GM23248 (cell line): ENCODE results near the gene GATA5. TPM values are rescaled to one million over a fixed set of nuclear protein-coding genes. Genes with fewer than 3 reads are reported as not detected.

ENCODE experiments used
- DNase-seq: peaks from one replicate; pipeline ENCODE4 v3.0.0-alpha.2; 2015
- H2AFZ ChIP-seq: fragments of 200-600 bp; sonication (generic); 2 replicates; pipeline ENCODE4 v1.6.1; 2016; ENCODE audit warnings: antibody characterized with exemption
- H3F3A ChIP-seq: fragments of 200-600 bp; sonication (generic); 2 replicates; pipeline ENCODE4 v1.6.1; 2016; ENCODE audit warnings: mild to moderate bottlenecking, antibody characterized with exemption, mixed run types; ENCODE audit not compliant: insufficient read depth
- H3K27ac ChIP-seq: fragments of 200-600 bp; sonication (generic); 2 replicates; pipeline ENCODE4 v1.5.1; 2016; ENCODE audit warnings: mild to moderate bottlenecking
- H3K27me3 ChIP-seq: fragments of 200-600 bp; sonication (generic); replicated peaks from 2 replicates; pipeline ENCODE4 v1.6.1; 2016; ENCODE audit warnings: mild to moderate bottlenecking; ENCODE audit not compliant: insufficient read depth
- H3K36me3 ChIP-seq: fragments of 200-600 bp; sonication (generic); 2 replicates; pipeline ENCODE4 v1.6.1; 2016; ENCODE audit warnings: low read depth, mild to moderate bottlenecking
- H3K4me1 ChIP-seq: fragments of 200-600 bp; sonication (generic); 2 replicates; pipeline ENCODE4 v1.6.1; 2016; ENCODE audit warnings: mild to moderate bottlenecking; ENCODE audit not compliant: insufficient read depth
- H3K4me2 ChIP-seq: fragments of 200-600 bp; sonication (generic); one replicate; pipeline ENCODE4 v1.6.1; 2016; ENCODE audit warnings: mild to moderate bottlenecking; ENCODE audit not compliant: unreplicated experiment
- H3K4me3 ChIP-seq: fragments of 200-600 bp; sonication (generic); 2 replicates; pipeline ENCODE4 v1.5.1; 2016; ENCODE audit warnings: mild to moderate bottlenecking
- H3K79me2 ChIP-seq: fragments of 200-600 bp; sonication (generic); 2 replicates; pipeline ENCODE4 v1.6.1; 2016; ENCODE audit warnings: mild to moderate bottlenecking; ENCODE audit not compliant: insufficient read depth
- H3K9ac ChIP-seq: fragments of 200-600 bp; sonication (generic); 2 replicates; pipeline ENCODE4 v1.6.1; 2016; ENCODE audit warnings: mild to moderate bottlenecking
- H3K9me2 ChIP-seq: fragments of 200-600 bp; sonication (generic); 2 replicates; pipeline ENCODE4 v1.6.1; 2016; ENCODE audit warnings: mixed run types, mild to moderate bottlenecking, moderate library complexity; ENCODE audit not compliant: insufficient read depth
- H3K9me3 ChIP-seq: fragments of 200-600 bp; sonication (generic); one replicate; pipeline ENCODE4 v1.6.1; 2017; ENCODE audit warnings: low read depth
- H4K20me1 ChIP-seq: fragments of 200-600 bp; sonication (generic); 2 replicates; pipeline ENCODE4 v1.6.0; 2016; ENCODE audit not compliant: insufficient read depth
- EZH2 ChIP-seq: fragments of 200-600 bp; sonication (generic); IDR thresholded peaks from 2 replicates; pipeline ENCODE4 v1.6.1; 2018; ENCODE audit warnings: antibody characterized with exemption, mild to moderate bottlenecking; ENCODE audit not compliant: insufficient read depth, poor library complexity, severe bottlenecking
- EZH2phosphoT487 ChIP-seq: fragments of 200-600 bp; sonication (generic); IDR thresholded peaks from 2 replicates; pipeline ENCODE4 v1.6.1; 2018; ENCODE audit warnings: antibody characterized with exemption, moderate library complexity, mild to moderate bottlenecking, low read depth; ENCODE audit not compliant: insufficient read depth
- WGBS, 2 experiments: methylation state at CpG; one replicate each; pipeline ENCODE4 v1.1.6; 2015 to 2017; ENCODE audit warnings: low lambda C conversion rate in 2 of 2, low coverage in 1 of 2; ENCODE audit errors: missing lambda C conversion rate in 2 of 2; 5-methylcytosine and 5-hydroxymethylcytosine counted together
- in situ Hi-C: fragments of 300-500 bp; cut with MboI; formaldehyde crosslinking; loops from 2 replicates; pipeline ENCODE4 v1.15.0; 2020
- polyA plus RNA-seq: library from polyadenylated mRNA; unstranded; fragments of >200 nt; fragmentation: Nextera tagmentation; extraction: Ambion mirVana; gene quantifications from 2 replicates; pipeline ENCODE4 v1.2.1, GENCODE V29; 2016
- total RNA-seq: library from RNA; depleted of rRNA; stranded (reverse); fragments of >200 nt; shearing (Covaris generic); gene quantifications from 2 replicates; pipeline ENCODE4 v1.2.3, GENCODE V29; 2014

GATA5 gene
- total and polyA plus RNA-seq, 2 experiments from 2014 or later, result not detected

- TF ChIP-seq EZH2phosphoT487, result no peak
- H3K9me2 ChIP-seq, result no peaks in the 10 kb centered on the region
- no peak for DNase-seq
- H3K9me3 ChIP-seq, result no peaks in the 10 kb centered on the region
- no peak overlapping the region for H3K9ac ChIP-seq
- no peaks in the 10 kb centered on the region for H3K79me2 ChIP-seq
- no peak overlapping the region for H2AFZ ChIP-seq
- H3K4me3 ChIP-seq, result no peak overlapping the region
- no peak overlapping the region for H3K27ac ChIP-seq
- in situ Hi-C loops, result loop anchor here (25.0 kb wide), 1 partner anchor 275 kb away; the partner anchor contains the start of gene MRGBP
- H4K20me1 ChIP-seq, result no peaks in the 10 kb centered on the region
- peaks cover 22% of the 10 kb centered on the region for H3K27me3 ChIP-seq
- H3K36me3 ChIP-seq, result no peaks in the 10 kb centered on the region
- H3K4me1 ChIP-seq, result no peaks in the 10 kb centered on the region
- H3F3A ChIP-seq, result no peaks in the 10 kb centered on the region
- WGBS, 2 experiments, result 48% methylated on average over 24 of the region's 24 CpGs
- H3K4me2 ChIP-seq, result no peak overlapping the region
Observed at GRCh38 chr20:62511915-62512610, 36.3 kb upstream of the GATA5 start.

GRCh38 chr20:62511300-62511914 is 35.6 kb upstream of the GATA5 start:
- TF ChIP-seq EZH2 (no peak), EZH2phosphoT487 (no peak)
- Histone ChIP-seq H2AFZ (no peak overlapping the region), H3K4me1 (no peaks in the 10 kb centered on the region), H3K79me2 (no peaks in the 10 kb centered on the region), H4K20me1 (no peaks in the 10 kb centered on the region), H3K9ac (no peak overlapping the region), H3K4me2 (no peak overlapping the region), H3K27me3 (peaks cover 22% of the 10 kb centered on the region), H3K4me3 (no peak overlapping the region), H3K36me3 (no peaks in the 10 kb centered on the region), H3K9me2 (no peaks in the 10 kb centered on the region), H3F3A (no peaks in the 10 kb centered on the region), H3K9me3 (no peaks in the 10 kb centered on the region), H3K27ac (no peak overlapping the region)
- WGBS, 2 experiments, result 55 to 60% methylated on average over 8 of the region's 8 CpGs
- in situ Hi-C loops, result loop anchor here (25.0 kb wide), 1 partner anchor 276 kb away; the partner anchor contains the start of gene MRGBP
- DNase-seq, result no peak

GRCh38 chr20:62508641-62509051 is 32.9 kb upstream of the GATA5 start:
- no peak overlapping the region for H3K4me2 ChIP-seq
- 62 to 74% methylated on average over 6 of the region's 6 CpGs for WGBS, 2 experiments
- H3K27me3 ChIP-seq, result peaks cover 6% of the 10 kb centered on the region
- no peak overlapping the region for H3K27ac ChIP-seq
- DNase-seq, result no peak
- no peaks in the 10 kb centered on the region for H3K4me1 ChIP-seq
- no peak overlapping the region for H3K4me3 ChIP-seq
- H2AFZ ChIP-seq, result no peak overlapping the region
- no peak overlapping the region for H3K9ac ChIP-seq
- no peaks in the 10 kb centered on the region for H3K36me3 ChIP-seq
- H4K20me1 ChIP-seq, result no peaks in the 10 kb centered on the region
- H3F3A ChIP-seq, result no peaks in the 10 kb centered on the region
- no peaks in the 10 kb centered on the region for H3K9me3 ChIP-seq
- in situ Hi-C loops, result loop anchor here (25.0 kb wide), 1 partner anchor 279 kb away; the partner anchor contains the start of gene MRGBP
- H3K9me2 ChIP-seq, result no peaks in the 10 kb centered on the region
- TF ChIP-seq EZH2phosphoT487 (no peak), EZH2 (no peak)
- no peaks in the 10 kb centered on the region for H3K79me2 ChIP-seq

DNA sequence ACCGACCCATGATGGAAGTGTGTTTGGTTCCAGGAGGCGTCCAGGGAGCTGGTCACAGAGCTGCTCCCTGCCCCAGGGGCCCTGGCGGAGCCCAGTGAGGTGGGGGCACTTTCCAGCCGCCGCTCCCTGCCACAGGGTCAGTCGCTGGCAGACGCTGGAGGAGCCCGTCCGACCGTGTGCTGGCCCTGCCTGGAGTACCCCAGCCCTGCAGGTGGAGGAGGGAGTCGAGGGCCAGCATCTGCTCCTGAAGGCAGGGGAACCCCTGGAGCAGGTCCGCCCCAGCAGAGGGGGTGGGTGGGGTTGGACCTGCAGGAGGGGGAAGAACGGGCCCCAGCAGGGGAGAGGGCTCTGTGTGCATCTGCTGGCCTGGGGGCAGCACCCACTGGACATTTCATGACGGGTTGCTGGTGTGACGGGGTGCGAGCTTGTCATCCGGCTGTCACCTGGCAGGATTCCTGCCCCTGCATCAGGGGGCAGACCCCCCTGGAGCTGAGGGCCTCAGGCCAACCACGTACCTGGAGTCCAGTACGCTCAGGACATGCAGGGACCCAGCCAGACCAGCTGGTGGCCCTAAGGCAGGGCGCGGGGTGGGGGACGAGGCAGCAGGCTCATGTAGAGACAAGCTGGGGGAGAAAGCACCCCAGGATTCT is 32.3 kb upstream of the GATA5 start:
- H3K4me1 ChIP-seq, result no peaks in the 10 kb centered on the region
- H4K20me1 ChIP-seq, result no peaks in the 10 kb centered on the region
- no peak for TF ChIP-seq EZH2phosphoT487
- no peak for TF ChIP-seq EZH2
- no peak overlapping the region for H3K4me2 ChIP-seq
- peaks cover 3% of the 10 kb centered on the region for H3K27me3 ChIP-seq
- no peaks in the 10 kb centered on the region for H3F3A ChIP-seq
- DNase-seq, result no peak
- no peaks in the 10 kb centered on the region for H3K79me2 ChIP-seq
- no peaks in the 10 kb centered on the region for H3K9me2 ChIP-seq
- H3K27ac ChIP-seq, result no peak overlapping the region
- no peak overlapping the region for H3K4me3 ChIP-seq
- 51 to 61% methylated on average over 17 to 22 of the region's 22 CpGs for WGBS, 2 experiments
- H2AFZ ChIP-seq, result no peak overlapping the region
- no peaks in the 10 kb centered on the region for H3K9me3 ChIP-seq
- H3K9ac ChIP-seq, result no peak overlapping the region
- H3K36me3 ChIP-seq, result no peaks in the 10 kb centered on the region
- in situ Hi-C loops, result loop anchor here (25.0 kb wide), 1 partner anchor 279 kb away; the partner anchor contains the start of gene MRGBP
